GM21447 (cell line): ENCODE data around the gene KCNK4.
A peak's percentile ranks its signal among the peaks of the same experiment; 100 is the strongest.

ENCODE experiments used
- ATAC-seq: cut with Tn5 transposase; IDR thresholded peaks from one replicate; pipeline ENCODE4 v1.9.1; 2021; ENCODE audit not compliant: unreplicated experiment

The KCNK4 gene

GRCh38 chr11:64289002-64289564 lies 2.0 kb upstream of the KCNK4 start:
- no peak for ATAC-seq

GRCh38 chr11:64290352-64291261 lies 495 bp upstream of the KCNK4 start:
- no peak for ATAC-seq

GRCh38 chr11:64291752-64292459 lies 804 bp downstream of the KCNK4 start:
- ATAC-seq: no peak

GRCh38 chr11:64292460-64293254 lies 1.6 kb downstream of the KCNK4 start:
- no peak for ATAC-seq

GRCh38 chr11:64294774-64295173 lies 3.7 kb downstream of the KCNK4 start:
- ATAC-seq: no peak

- ATAC-seq: no peak
Observed at GRCh38 chr11:64295760-64296159, 4.7 kb downstream of the KCNK4 start.

- no peak for ATAC-seq
Observed at GRCh38 chr11:64296236-64296635, 5.1 kb downstream of the KCNK4 start.

GRCh38 chr11:64296830-64297698 lies 6.0 kb downstream of the KCNK4 start:
- no peak for ATAC-seq

GRCh38 chr11:64297699-64298358 lies 6.7 kb downstream of the KCNK4 start:
- no peak for ATAC-seq

- no peak for ATAC-seq
Observed at GRCh38 chr11:64298966-64299846, 8.1 kb downstream of the KCNK4 start.

GRCh38 chr11:64299847-64300648 lies 8.9 kb downstream of the KCNK4 start, which contains the start of gene CATSPERZ:
Gene CATSPERZ, plus strand, starts transcription at chr11:64300358. Its CDS starts 53 bp downstream, at chr11:64300411.
- no peak for ATAC-seq

- no peak for ATAC-seq
Observed at GRCh38 chr11:64303109-64304031, 12.3 kb downstream of the KCNK4 start.

GRCh38 chr11:64304032-64304315 lies 12.9 kb downstream of the KCNK4 start:
- ATAC-seq: no peak

GRCh38 chr11:64304316-64305072 lies 13.4 kb downstream of the KCNK4 start:
- peak; percentile 41 for ATAC-seq

- ATAC-seq: peak; percentile 59
Observed at GRCh38 chr11:64305075-64305690, 14.1 kb downstream of the KCNK4 start, which contains the start of gene ESRRA. Gene ESRRA, plus strand, starts transcription at chr11:64305524. Its CDS starts 1,656 bp downstream, at chr11:64307180.
